ENCODE data around the gene SPOP.
"Not testable (repeated sequence)": the region's sequence is repeated elsewhere in the genome, so short reads cannot be mapped to it uniquely, and the experiment has no call there.

Gene SPOP

GRCh38 chr17:49553676-49554335, 124.1 kb downstream of the SPOP start:
- Histone ChIP-seq H3K36me3 (ENCODE audit: control insufficient read depth, insufficient read depth, low read length, severe bottlenecking) (no peaks in the 10 kb centered on the region), H3K27me3 (replicated peaks; ENCODE audit: control insufficient read depth, insufficient read depth, low read length) (peaks cover 29% of the 10 kb centered on the region), H3K9ac (ENCODE audit: low read length) (no peak overlapping the region), H3K4me1 (ENCODE audit: control insufficient read depth, insufficient read depth, low read length) (no peaks in the 10 kb centered on the region), H3K9me3 (ENCODE audit: control insufficient read depth, low read length) (no peaks in the 10 kb centered on the region), H3K4me3 (ENCODE audit: low read length) (no peak overlapping the region)
- DNase-seq (ENCODE audit: low read depth) = no peak

- no peak overlapping the region for H3K4me3 ChIP-seq (ENCODE audit: low read length)
- H3K9ac ChIP-seq (ENCODE audit: low read length) = no peak overlapping the region
- no peaks in the 10 kb centered on the region for H3K36me3 ChIP-seq (ENCODE audit: control insufficient read depth, insufficient read depth, low read length, severe bottlenecking)
- no peaks in the 10 kb centered on the region for H3K9me3 ChIP-seq (ENCODE audit: control insufficient read depth, low read length)
- DNase-seq (ENCODE audit: low read depth) = no peak
- H3K4me1 ChIP-seq (ENCODE audit: control insufficient read depth, insufficient read depth, low read length) = peaks cover 3% of the 10 kb centered on the region
- H3K27me3 ChIP-seq (replicated peaks; ENCODE audit: control insufficient read depth, insufficient read depth, low read length) = peaks cover 34% of the 10 kb centered on the region
Measured at GRCh38 chr17:49552070-49552751, 125.7 kb downstream of the SPOP start.

DNA sequence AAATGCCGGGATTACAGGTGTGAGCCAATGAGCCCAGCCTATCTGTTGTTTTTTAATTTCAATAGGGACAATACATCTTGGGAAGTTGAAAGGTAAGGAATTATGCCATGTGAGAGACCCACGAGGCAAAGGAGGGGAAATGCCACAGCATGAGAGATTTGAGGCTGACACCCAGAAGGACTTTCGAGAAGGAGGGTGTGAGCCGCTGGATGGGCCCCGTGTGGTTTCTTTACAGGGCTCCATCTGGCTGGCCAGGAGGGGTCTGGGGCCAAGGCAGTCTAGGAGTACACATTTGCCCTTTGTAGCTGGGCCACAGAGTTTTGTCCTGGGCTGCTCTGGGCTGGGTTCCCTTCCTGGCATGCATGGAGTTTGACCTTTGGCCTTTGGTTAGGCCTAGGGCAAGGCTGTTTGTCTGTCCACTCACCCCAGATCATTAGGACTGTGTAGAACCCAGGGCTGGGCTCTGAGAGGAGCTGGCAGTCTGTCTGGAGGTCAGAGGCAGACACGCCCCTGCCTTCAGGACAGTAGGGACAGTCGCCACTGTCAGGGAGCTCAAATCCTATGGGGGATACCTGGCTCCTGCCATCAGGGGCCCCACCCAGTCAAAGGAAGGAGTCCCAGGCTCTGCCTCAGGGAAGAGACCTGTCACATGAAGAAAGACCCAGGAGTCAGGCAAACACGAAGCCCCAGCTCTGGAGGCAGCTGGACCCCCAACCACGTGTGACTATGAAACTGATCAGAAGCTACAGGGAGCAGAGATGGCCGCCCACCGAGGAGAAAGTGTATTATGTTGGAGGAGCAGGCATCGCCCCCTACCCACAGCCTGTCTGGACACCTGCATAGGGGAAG, 126.5 kb downstream of the SPOP start:
- Histone ChIP-seq H3K36me3 (ENCODE audit: control insufficient read depth, insufficient read depth, low read length, severe bottlenecking) (no peaks in the 10 kb centered on the region), H3K4me3 (ENCODE audit: low read length) (no peak overlapping the region), H3K9me3 (ENCODE audit: control insufficient read depth, low read length) (no peaks in the 10 kb centered on the region), H3K4me1 (ENCODE audit: control insufficient read depth, insufficient read depth, low read length) (peaks cover 3% of the 10 kb centered on the region), H3K9ac (ENCODE audit: low read length) (no peak overlapping the region), H3K27me3 (replicated peaks; ENCODE audit: control insufficient read depth, insufficient read depth, low read length) (peaks cover 38% of the 10 kb centered on the region)
- no peak for DNase-seq (ENCODE audit: low read depth)

- not testable (repeated sequence) for H3K9me3 ChIP-seq (ENCODE audit: control insufficient read depth, low read length); H3K4me3 ChIP-seq (ENCODE audit: low read length); H3K9ac ChIP-seq (ENCODE audit: low read length); H3K4me1 ChIP-seq (ENCODE audit: control insufficient read depth, insufficient read depth, low read length); DNase-seq (ENCODE audit: low read depth); H3K36me3 ChIP-seq (ENCODE audit: control insufficient read depth, insufficient read depth, low read length, severe bottlenecking)
- H3K27me3 ChIP-seq (replicated peaks; ENCODE audit: control insufficient read depth, insufficient read depth, low read length) = peaks cover 42% of the 10 kb centered on the region
Measured at GRCh38 chr17:49550764-49551163, 127.1 kb downstream of the SPOP start.

- peaks cover 3% of the 10 kb centered on the region for H3K4me1 ChIP-seq (ENCODE audit: control insufficient read depth, insufficient read depth, low read length)
- H3K36me3 ChIP-seq (ENCODE audit: control insufficient read depth, insufficient read depth, low read length, severe bottlenecking) = no peaks in the 10 kb centered on the region
- no peaks in the 10 kb centered on the region for H3K9me3 ChIP-seq (ENCODE audit: control insufficient read depth, low read length)
- no peak overlapping the region for H3K4me3 ChIP-seq (ENCODE audit: low read length)
- H3K27me3 ChIP-seq (replicated peaks; ENCODE audit: control insufficient read depth, insufficient read depth, low read length) = peaks cover 43% of the 10 kb centered on the region
- no peak for DNase-seq (ENCODE audit: low read depth)
- no peak overlapping the region for H3K9ac ChIP-seq (ENCODE audit: low read length)
Measured at GRCh38 chr17:49549691-49550678, 127.9 kb downstream of the SPOP start.

- H3K27me3 ChIP-seq (replicated peaks; ENCODE audit: control insufficient read depth, insufficient read depth, low read length) = peaks cover 43% of the 10 kb centered on the region
- H3K9me3 ChIP-seq (ENCODE audit: control insufficient read depth, low read length) = no peaks in the 10 kb centered on the region
- no peak for DNase-seq (ENCODE audit: low read depth)
Measured at GRCh38 chr17:49549311-49549605, 128.6 kb downstream of the SPOP start.

More at GRCh38 chr17:49549311-49549605, 128.6 kb downstream of the SPOP start:
- Histone ChIP-seq H3K36me3 (ENCODE audit: control insufficient read depth, insufficient read depth, low read length, severe bottlenecking) (no peaks in the 10 kb centered on the region), H3K9ac (ENCODE audit: low read length) (no peak overlapping the region), H3K4me1 (ENCODE audit: control insufficient read depth, insufficient read depth, low read length) (peaks cover 3% of the 10 kb centered on the region), H3K4me3 (ENCODE audit: low read length) (no peak overlapping the region)
